NB4 (cell line): Measurements from ENCODE around the gene TBXAS1.
"Not testable (repeated sequence)": the region's sequence is repeated elsewhere in the genome, so short reads cannot be mapped to it uniquely, and the experiment has no call there.

ENCODE experiments used
- DNase-seq: peaks from one replicate; pipeline ENCODE4 v3.0.0; 2010; ENCODE audit warnings: low read depth
- H3K4me3 ChIP-seq: one replicate; pipeline ENCODE4 v1.5.1; 2011; ENCODE audit warnings: mild to moderate bottlenecking, low read depth, low read length, moderate library complexity
- CTCF ChIP-seq: IDR thresholded peaks from one replicate; pipeline ENCODE4 v1.5.1; 2012; ENCODE audit warnings: low read depth, low read length
- MAX ChIP-seq: IDR thresholded peaks from 2 replicates; pipeline ENCODE4 v1.6.1; 2011; ENCODE audit warnings: low read depth, low read length
- MYC ChIP-seq: IDR thresholded peaks from 2 replicates; pipeline ENCODE4 v1.6.1; 2011; ENCODE audit warnings: low read depth, low read length
- POLR2A ChIP-seq: IDR thresholded peaks from 2 replicates; pipeline ENCODE4 v1.6.1; 2011; ENCODE audit warnings: mild to moderate bottlenecking; ENCODE audit not compliant: insufficient read length; ENCODE audit errors: extremely low read depth

TBXAS1 gene

GRCh38 chr7:139838876-139839275, 9.8 kb downstream of the TBXAS1 start:
- TF ChIP-seq MAX (no peak), POLR2A (no peak), MYC (no peak), CTCF (no peak)
- no peak overlapping the region for H3K4me3 ChIP-seq
- no peak for DNase-seq

- no peak for TF ChIP-seq MAX
- TF ChIP-seq MYC = no peak
- TF ChIP-seq POLR2A = no peak
- no peak for TF ChIP-seq CTCF
- no peak for DNase-seq
- no peak overlapping the region for H3K4me3 ChIP-seq
Observed at GRCh38 chr7:139840776-139841175, 11.7 kb downstream of the TBXAS1 start.

- peak; percentile 62 for DNase-seq
- TF ChIP-seq MYC (no peak), MAX (no peak), CTCF (no peak), POLR2A (no peak)
- no peak overlapping the region for H3K4me3 ChIP-seq
Observed at GRCh38 chr7:139842401-139843210, 13.5 kb downstream of the TBXAS1 start.

GRCh38 chr7:139843211-139843537, 14.1 kb downstream of the TBXAS1 start:
- H3K4me3 ChIP-seq, DNase-seq: not testable (repeated sequence)

- no peak overlapping the region for H3K4me3 ChIP-seq
- DNase-seq = no peak
- no peak for TF ChIP-seq MAX
- no peak for TF ChIP-seq POLR2A
- TF ChIP-seq MYC = no peak
- no peak for TF ChIP-seq CTCF
Observed at GRCh38 chr7:139844779-139845442, 15.8 kb downstream of the TBXAS1 start.

GRCh38 chr7:139845443-139845805, 16.4 kb downstream of the TBXAS1 start:
- H3K4me3 ChIP-seq = no peak overlapping the region
- no peak for DNase-seq
- TF ChIP-seq MYC = no peak
- TF ChIP-seq POLR2A = no peak
- no peak for TF ChIP-seq CTCF
- no peak for TF ChIP-seq MAX
